ENCODE results near the gene KIAA1614.

KIAA1614 gene

GRCh38 chr1:180936110-180937011 is 23.7 kb downstream of the KIAA1614 start:
- TF ChIP-seq, protein P1, sequence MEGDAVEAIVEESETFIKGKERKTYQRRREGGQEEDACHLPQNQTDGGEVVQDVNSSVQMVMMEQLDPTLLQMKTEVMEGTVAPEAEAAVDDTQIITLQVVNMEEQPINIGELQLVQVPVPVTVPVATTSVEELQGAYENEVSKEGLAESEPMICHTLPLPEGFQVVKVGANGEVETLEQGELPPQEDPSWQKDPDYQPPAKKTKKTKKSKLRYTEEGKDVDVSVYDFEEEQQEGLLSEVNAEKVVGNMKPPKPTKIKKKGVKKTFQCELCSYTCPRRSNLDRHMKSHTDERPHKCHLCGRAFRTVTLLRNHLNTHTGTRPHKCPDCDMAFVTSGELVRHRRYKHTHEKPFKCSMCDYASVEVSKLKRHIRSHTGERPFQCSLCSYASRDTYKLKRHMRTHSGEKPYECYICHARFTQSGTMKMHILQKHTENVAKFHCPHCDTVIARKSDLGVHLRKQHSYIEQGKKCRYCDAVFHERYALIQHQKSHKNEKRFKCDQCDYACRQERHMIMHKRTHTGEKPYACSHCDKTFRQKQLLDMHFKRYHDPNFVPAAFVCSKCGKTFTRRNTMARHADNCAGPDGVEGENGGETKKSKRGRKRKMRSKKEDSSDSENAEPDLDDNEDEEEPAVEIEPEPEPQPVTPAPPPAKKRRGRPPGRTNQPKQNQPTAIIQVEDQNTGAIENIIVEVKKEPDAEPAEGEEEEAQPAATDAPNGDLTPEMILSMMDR (IDR thresholded peaks at IDR 0.05; ENCODE audit: control insufficient read depth, extremely low read depth, insufficient read depth), result no peak
- DNase-seq (ENCODE audit: low read depth), result peak; percentile 3
- no peak overlapping the region for H3K4me3 ChIP-seq (ENCODE audit: low read depth, low read length)

GRCh38 chr1:180937012-180937372 is 24.3 kb downstream of the KIAA1614 start:
- TF ChIP-seq, protein P1 (IDR thresholded peaks at IDR 0.05; ENCODE audit: control insufficient read depth, extremely low read depth, insufficient read depth), result no peak
- no peak overlapping the region for H3K4me3 ChIP-seq (ENCODE audit: low read depth, low read length)
- DNase-seq (ENCODE audit: low read depth), result no peak

DNA sequence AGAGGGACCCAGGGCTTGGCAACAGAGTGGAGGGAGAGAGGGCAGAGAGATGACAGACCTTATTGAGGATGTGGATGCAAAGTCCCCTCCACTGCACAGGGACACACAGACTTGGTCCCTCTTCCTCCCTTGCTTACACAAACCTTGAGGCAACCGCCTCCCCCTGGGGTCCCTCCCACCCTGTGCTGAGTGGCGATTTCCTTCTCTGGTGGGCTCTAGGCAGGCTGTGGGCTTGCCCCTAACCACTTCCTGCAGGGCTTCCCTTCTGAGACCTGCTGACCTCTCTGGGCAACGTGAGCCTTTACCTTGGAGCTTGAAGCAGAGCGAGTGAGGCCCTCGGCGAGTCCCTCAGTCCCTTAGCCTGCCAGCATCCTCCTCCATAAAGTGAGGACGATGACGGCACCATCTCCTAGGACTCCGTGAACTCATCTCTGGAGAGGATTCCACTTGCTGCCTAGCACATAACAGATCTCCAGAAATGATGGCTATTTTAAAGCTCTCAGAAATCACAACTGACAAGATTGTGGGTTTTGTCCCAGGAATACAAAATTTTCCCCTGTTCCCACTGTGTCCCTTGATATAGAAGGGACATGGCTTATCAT is 25.0 kb downstream of the KIAA1614 start:
- DNase-seq (ENCODE audit: low read depth), result no peak
- TF ChIP-seq, protein P1 (IDR thresholded peaks at IDR 0.05; ENCODE audit: control insufficient read depth, extremely low read depth, insufficient read depth), result no peak
- H3K4me3 ChIP-seq (ENCODE audit: low read depth, low read length), result no peak overlapping the region

GRCh38 chr1:180939073-180939710 is 26.5 kb downstream of the KIAA1614 start:
- H3K4me3 ChIP-seq (ENCODE audit: low read depth, low read length), result no peak overlapping the region
- DNase-seq (ENCODE audit: low read depth), result no peak
- TF ChIP-seq, protein P1 (IDR thresholded peaks at IDR 0.05; ENCODE audit: control insufficient read depth, extremely low read depth, insufficient read depth), result no peak

DNA sequence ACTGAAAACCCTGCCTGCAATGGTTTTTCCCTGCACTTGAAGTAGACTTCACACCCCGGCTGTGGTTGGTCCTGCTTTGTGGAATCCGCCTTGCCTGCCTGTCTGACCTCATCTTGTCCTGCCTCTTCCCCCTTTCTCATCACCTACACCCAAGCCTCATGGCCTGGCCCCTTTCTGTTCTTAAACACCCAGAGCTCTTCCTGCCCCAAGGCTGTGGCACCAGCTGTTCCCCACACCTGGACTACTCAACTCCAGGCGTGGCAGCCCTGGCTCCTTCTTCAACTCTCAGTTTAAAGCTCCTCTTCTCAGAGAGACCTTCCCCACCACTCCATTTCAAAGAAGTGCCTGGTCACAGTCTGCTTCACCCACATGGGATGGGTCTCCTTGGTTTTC is 27.0 kb downstream of the KIAA1614 start:
- TF ChIP-seq, protein P1 (IDR thresholded peaks at IDR 0.05; ENCODE audit: control insufficient read depth, extremely low read depth, insufficient read depth), result no peak
- no peak for DNase-seq (ENCODE audit: low read depth)
- H3K4me3 ChIP-seq (ENCODE audit: low read depth, low read length), result no peak overlapping the region

DNA sequence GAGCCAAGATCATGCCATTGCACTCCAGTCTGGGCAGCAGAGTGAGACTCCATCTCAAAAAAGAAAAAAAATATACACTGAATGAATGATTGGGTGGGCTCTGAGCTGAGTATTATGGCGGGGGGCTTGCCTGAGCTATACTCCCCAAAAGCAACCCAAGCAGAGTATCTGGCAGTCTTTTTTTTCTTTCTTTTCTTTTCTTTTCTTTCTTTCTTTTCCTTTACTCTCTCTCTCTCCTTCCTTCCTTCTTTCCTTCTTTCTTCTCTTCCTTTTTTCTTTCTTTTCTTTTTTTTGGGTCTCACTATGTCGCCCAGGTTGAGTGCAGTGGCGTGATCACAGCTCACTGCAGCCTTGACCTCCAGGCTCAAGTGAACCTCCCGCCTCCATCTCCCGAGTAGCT is 27.7 kb downstream of the KIAA1614 start:
- no peak overlapping the region for H3K4me3 ChIP-seq (ENCODE audit: low read depth, low read length)
- TF ChIP-seq, protein P1 (IDR thresholded peaks at IDR 0.05; ENCODE audit: control insufficient read depth, extremely low read depth, insufficient read depth), result no peak
- DNase-seq (ENCODE audit: low read depth), result no peak

All from LNCaP clone FGC (cell line).